ENCODE results near the gene GBGT1.

The GBGT1 gene

DNA sequence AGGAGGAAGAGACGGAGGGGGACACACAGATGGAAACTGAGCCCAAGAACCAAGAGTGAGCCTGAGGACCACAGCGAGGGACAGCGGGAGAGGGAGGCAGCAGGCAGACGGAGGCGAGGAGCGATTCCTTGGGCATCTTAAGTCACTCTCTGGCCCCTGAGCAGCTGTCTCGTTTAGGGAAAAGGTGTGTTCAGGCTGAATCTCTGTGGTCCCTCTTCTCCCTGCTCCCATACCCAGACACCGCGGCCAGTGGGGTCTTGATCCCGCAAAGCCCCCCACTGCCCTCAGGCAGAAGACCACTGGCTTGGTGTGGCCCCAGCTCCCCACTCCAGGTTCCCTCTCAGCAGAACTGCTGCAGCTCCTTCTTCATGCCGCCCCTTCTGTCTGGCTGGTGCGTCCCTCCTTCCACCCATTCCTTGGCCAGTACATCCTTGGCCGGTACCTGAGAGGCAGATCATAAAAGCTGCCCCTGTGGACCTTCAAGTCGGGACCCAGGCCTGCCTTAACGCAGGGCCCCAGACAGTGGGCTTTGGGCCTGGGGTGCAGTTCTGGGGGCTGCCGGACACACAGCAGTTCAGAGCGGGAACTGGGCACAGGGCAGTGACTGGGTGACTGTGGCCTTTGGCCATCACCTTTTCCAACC lies 36.9 kb downstream of the GBGT1 start:
- TF ChIP-seq CTCF (IDR thresholded peaks at IDR 0.05; ENCODE audit: control insufficient read depth, insufficient read depth, low read depth, low read length, missing control alignments) = no peak
- H3K4me3 ChIP-seq (ENCODE audit: control insufficient read depth, low read depth, low read length) = no peak overlapping the region
- no peak for DNase-seq (ENCODE audit: low read depth)

- peak overlapping the region; percentile 23 for H3K4me3 ChIP-seq (ENCODE audit: control insufficient read depth, low read depth, low read length)
- no peak for DNase-seq (ENCODE audit: low read depth)
Observed at GRCh38 chr9:133125941-133126696, 37.6 kb downstream of the GBGT1 start.

DNA sequence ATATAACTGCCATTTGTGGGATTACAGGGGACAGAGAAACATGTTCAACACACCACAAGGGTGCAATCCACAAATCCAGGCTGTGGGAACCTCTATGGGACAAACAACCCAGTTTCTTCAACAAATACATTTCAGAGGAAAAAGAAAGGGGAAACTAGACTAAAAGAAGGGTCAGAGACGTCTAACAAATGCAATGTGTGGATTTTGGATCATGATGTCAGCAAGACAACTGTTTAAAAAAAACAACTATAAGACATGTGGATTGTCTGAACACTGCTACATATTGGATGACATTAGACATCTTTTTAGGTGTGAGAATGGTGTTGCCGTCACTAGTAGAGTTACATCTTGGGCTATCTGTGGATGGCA lies 38.8 kb downstream of the GBGT1 start:
- no peak for DNase-seq (ENCODE audit: low read depth)
- no peak overlapping the region for H3K4me3 ChIP-seq (ENCODE audit: control insufficient read depth, low read depth, low read length)
- TF ChIP-seq CTCF (IDR thresholded peaks at IDR 0.05; ENCODE audit: control insufficient read depth, insufficient read depth, low read depth, low read length, missing control alignments) = no peak

More at GRCh38 chr9:133125941-133126696, 37.6 kb downstream of the GBGT1 start:
- no peak for TF ChIP-seq CTCF (IDR thresholded peaks at IDR 0.05; ENCODE audit: control insufficient read depth, insufficient read depth, low read depth, low read length, missing control alignments)

DNA sequence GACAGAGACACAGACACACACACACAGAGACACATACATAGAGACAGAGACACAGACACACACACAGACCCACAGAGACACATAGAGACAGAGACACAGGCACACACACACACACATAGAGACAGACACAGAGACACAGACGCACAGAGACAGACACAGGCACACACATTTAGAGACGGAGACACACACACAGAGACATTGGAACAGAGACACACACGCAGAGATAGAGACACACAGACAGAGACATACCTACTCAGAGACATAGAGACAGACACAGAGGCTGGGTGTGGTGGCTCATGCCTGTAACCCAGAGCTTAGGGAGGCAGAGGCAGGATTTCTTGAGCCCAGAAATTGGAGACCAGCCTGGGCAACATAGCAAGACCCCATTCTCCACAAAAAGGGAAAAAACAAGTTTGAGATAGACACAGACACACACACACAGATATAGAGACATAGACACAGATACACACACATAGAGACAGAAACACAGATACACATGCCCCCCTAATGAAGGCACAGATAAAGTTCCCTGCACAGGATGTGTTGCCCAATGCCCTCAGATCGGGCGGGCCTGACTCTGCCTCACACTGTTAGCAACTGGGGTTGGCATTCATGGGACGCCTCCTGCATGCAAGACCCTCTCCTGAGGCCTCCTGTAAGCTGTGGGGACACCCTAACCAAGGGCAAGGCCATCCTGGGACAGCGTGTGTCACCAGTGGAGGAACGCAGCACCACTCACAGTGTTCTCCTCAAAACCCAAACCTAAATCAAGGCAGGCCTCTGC lies 39.4 kb downstream of the GBGT1 start:
- H3K4me3 ChIP-seq (ENCODE audit: control insufficient read depth, low read depth, low read length) = no peak overlapping the region
- DNase-seq (ENCODE audit: low read depth) = no peak
- TF ChIP-seq CTCF (IDR thresholded peaks at IDR 0.05; ENCODE audit: control insufficient read depth, insufficient read depth, low read depth, low read length, missing control alignments) = no peak

DNA sequence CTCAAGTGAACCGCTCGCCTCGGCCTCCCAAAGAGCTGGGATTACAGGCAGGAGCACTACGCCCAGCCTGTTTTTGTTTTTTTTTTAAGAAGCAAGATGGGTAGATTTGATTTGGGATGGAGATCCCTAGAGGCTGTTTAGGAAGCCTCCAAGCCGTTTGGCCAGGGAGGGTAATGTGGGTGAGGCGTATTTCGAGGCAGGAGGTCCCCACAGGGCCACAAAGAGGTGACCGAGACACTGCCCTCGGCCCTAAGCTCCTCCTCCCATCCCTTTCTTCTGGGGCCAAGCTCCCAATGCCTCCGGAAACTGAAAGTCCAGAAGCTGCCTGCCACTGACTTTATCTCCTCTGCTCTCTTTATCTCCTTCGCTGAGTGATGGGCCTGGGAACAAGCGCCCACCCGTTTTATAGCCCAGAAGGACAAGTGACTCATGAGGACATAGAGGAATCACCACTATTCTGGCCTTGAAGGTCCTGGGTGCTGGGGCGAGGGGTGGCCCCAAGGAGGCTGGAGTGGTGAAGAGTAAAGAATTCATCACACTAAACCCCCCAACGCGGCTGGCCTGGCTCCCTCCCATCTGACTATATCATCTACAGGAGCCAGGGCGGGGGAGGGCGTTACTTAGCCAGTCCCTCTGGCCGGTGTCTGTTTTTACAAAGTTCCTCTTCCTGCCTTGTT lies 40.6 kb downstream of the GBGT1 start:
- no peak overlapping the region for H3K4me3 ChIP-seq (ENCODE audit: control insufficient read depth, low read depth, low read length)
- no peak for TF ChIP-seq CTCF (IDR thresholded peaks at IDR 0.05; ENCODE audit: control insufficient read depth, insufficient read depth, low read depth, low read length, missing control alignments)
- no peak for DNase-seq (ENCODE audit: low read depth)

GRCh38 chr9:133122605-133122934 lies 41.1 kb downstream of the GBGT1 start:
- DNase-seq (ENCODE audit: low read depth) = no peak
- no peak overlapping the region for H3K4me3 ChIP-seq (ENCODE audit: control insufficient read depth, low read depth, low read length)
- TF ChIP-seq CTCF (IDR thresholded peaks at IDR 0.05; ENCODE audit: control insufficient read depth, insufficient read depth, low read depth, low read length, missing control alignments) = no peak

Measured in AG09309 (cell line).